ENCODE measurements around the gene SZT2.

SZT2 gene

DNA sequence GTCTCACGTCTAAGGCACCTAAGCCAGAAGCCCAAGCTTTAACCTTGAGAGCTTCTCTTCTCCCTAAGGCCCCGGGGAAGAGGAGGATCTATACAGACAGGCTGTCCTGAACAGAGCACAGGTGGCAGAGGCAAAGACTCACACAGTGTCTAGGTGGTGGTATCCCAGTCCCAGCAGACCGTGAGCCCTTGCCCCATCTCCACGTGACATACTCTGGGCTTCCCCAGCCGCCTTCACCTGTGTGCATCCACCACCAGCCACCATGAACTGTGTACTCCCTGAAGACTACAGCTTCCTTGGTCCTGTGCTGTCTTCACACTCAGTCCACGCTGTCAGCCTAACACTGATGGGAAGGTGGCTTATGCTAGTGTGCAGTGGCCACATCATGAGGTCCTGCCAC is 31.7 kb downstream of the SZT2 start:
- no peak overlapping the region for H3K4me3 Mint-ChIP-seq
- peaks cover 23% of the 10 kb centered on the region for H3K36me3 Mint-ChIP-seq (ENCODE audit: low read depth)
- H3K4me1 Mint-ChIP-seq, result no peaks in the 10 kb centered on the region
- TF ChIP-seq, protein P1, sequence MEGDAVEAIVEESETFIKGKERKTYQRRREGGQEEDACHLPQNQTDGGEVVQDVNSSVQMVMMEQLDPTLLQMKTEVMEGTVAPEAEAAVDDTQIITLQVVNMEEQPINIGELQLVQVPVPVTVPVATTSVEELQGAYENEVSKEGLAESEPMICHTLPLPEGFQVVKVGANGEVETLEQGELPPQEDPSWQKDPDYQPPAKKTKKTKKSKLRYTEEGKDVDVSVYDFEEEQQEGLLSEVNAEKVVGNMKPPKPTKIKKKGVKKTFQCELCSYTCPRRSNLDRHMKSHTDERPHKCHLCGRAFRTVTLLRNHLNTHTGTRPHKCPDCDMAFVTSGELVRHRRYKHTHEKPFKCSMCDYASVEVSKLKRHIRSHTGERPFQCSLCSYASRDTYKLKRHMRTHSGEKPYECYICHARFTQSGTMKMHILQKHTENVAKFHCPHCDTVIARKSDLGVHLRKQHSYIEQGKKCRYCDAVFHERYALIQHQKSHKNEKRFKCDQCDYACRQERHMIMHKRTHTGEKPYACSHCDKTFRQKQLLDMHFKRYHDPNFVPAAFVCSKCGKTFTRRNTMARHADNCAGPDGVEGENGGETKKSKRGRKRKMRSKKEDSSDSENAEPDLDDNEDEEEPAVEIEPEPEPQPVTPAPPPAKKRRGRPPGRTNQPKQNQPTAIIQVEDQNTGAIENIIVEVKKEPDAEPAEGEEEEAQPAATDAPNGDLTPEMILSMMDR (IDR thresholded peaks at IDR 0.05; ENCODE audit: unreplicated experiment in 3 of 3), result no peak
- no peaks in the 10 kb centered on the region for H3K9me3 Mint-ChIP-seq
- H3K27me3 Mint-ChIP-seq (ENCODE audit: low read depth), result no peaks in the 10 kb centered on the region
- H3K27ac Mint-ChIP-seq, result no peak overlapping the region

DNA sequence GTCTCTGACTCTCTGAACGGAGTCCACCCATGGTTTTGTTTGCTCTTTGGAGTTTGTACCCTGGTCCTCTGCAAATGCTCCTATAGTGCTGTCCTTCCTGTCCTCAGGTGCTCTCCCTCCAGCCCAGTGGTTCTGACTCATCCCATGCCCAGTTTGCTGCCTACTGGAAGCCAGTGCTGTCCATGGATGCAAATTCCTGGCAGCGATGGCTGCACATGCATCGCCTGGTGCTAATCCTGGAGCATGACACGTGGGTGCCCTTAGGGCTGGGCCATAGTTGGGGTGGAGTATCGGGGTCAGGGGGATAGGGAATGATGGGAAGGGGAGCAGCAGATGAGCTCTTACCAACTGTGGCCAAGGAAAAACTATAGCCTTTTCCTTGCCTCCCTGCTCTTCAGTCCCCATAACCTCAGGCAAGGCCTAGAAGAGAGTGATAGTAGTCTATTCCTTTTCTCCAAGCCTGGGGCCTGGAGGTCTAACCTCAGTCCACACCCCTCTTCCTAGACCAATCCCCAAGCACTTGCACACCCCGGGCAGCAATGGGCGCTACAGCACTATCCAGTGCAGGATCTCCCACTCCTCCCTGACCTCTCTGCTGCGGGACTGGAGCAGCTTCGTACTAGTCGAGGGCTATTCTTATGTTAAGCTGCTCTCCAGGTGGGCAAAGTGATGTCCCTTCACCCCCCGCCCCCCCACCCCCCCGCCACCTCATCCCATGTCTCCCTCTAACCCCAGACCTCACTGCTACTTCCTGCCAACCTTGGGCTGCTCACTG is 32.5 kb downstream of the SZT2 start:
- no peak overlapping the region for H3K27ac Mint-ChIP-seq
- no peaks in the 10 kb centered on the region for H3K9me3 Mint-ChIP-seq
- no peaks in the 10 kb centered on the region for H3K27me3 Mint-ChIP-seq (ENCODE audit: low read depth)
- TF ChIP-seq, protein P1 (IDR thresholded peaks at IDR 0.05; ENCODE audit: unreplicated experiment in 3 of 3), result no peak
- no peak overlapping the region for H3K4me3 Mint-ChIP-seq
- H3K36me3 Mint-ChIP-seq (ENCODE audit: low read depth), result peaks cover 30% of the 10 kb centered on the region
- H3K4me1 Mint-ChIP-seq, result no peaks in the 10 kb centered on the region

DNA sequence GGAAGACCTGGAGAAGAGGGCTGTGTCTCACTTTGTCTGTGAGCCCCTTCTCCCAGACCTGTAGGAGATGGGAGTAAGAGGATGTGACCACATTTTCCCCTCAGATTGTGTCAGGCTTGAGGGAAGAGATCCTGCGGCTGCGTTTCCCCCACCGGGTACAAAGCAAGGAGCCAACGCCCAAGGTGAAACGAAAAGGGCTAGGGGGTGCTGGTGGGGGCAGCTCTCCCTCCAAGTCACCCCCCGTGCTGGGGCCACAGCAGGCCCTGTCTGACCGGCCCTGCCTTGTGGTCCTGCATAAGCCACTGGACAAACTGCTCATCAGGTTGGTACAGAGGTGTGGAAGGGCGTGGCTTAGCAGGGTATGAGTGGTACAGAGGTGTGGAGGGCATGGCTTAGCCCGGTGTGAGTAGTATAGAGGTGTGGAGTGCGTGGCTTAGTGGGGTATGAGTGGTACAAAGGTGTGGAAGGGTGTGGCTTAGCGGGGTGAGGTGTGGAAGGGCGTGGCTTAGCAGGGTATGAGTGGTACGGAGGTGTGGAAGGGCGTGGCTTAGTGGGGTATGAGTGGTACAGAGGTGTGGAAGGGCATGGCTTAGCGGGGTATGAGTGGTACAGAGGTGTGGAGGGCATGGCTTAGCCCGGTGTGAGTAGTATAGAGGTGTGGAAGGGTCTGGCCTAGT is 33.4 kb downstream of the SZT2 start:
- Mint-ChIP-seq H3K27ac (no peak overlapping the region), H3K36me3 (ENCODE audit: low read depth) (peaks cover 38% of the 10 kb centered on the region), H3K4me1 (no peaks in the 10 kb centered on the region), H3K9me3 (no peaks in the 10 kb centered on the region), H3K27me3 (ENCODE audit: low read depth) (no peaks in the 10 kb centered on the region), H3K4me3 (no peak overlapping the region)
- TF ChIP-seq, protein P1 (IDR thresholded peaks at IDR 0.05; ENCODE audit: unreplicated experiment in 3 of 3), result no peak

DNA sequence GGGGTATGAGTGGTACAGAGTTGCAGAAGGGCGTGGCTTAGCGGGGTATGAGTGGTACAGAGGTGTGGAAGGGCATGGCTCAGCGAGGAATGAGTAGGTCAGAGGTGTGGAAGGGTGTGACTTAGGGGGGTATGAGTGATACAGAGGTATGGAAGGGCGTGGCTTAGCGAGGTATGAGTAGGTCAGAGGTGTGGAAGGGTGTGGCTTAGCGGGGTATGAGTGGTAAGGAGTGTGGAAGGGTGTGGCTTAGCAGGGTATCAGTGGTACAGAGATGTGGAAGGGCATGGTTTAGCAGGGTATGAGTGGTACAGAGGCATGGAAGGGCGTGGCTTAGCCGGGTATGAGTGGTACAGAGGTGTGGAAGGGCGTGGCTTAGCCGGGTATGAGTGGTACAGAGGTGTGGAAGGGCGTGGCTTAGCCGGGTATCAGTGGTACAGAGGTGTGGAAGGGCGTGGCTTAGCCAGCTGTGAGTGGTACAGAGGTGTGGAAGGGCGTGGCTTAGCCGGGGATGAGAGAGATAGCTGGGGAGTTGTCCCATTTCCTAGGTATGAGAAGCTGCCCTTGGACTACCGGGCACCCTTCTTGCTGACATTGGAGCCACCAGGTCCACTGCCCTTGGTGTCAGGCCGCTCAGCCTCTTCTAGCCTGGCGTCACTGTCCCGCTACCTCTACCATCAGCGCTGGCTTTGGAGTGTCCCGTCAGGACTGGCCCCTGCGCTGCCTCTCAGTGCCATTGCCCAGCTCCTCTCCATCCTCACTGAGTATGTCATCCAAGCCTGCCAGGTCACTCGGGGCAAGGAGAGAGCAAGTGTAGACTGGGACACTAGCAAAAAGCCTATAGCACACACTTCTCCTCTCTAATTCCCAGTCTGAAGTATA is 34.2 kb downstream of the SZT2 start:
- TF ChIP-seq, protein P1 (IDR thresholded peaks at IDR 0.05; ENCODE audit: unreplicated experiment in 3 of 3), result no peak
- no peaks in the 10 kb centered on the region for H3K9me3 Mint-ChIP-seq
- no peak overlapping the region for H3K4me3 Mint-ChIP-seq
- peaks cover 42% of the 10 kb centered on the region for H3K36me3 Mint-ChIP-seq (ENCODE audit: low read depth)
- H3K4me1 Mint-ChIP-seq, result no peaks in the 10 kb centered on the region
- no peaks in the 10 kb centered on the region for H3K27me3 Mint-ChIP-seq (ENCODE audit: low read depth)
- H3K27ac Mint-ChIP-seq, result no peak overlapping the region

DNA sequence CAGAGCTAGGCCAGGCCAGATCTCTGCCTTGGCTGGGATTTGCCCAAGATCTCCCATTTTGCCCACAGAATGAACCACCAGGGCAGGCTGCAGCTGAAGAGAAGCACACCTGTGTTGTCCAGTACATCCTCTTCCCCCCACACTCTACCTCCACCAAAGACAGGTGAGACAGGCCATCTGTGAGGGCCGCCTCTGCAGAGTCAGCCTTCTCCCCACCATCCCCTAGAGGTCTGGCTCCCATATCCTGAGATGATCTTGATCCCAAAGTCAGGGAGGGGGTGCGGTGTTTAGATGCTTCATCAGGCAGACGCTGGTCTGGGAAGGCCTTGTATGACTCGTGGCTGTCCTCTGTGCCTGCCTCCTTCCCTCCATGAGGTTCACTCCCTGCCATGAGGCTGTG is 35.3 kb downstream of the SZT2 start:
- H3K4me1 Mint-ChIP-seq, result no peaks in the 10 kb centered on the region
- H3K9me3 Mint-ChIP-seq, result no peaks in the 10 kb centered on the region
- H3K27me3 Mint-ChIP-seq (ENCODE audit: low read depth), result no peaks in the 10 kb centered on the region
- no peak overlapping the region for H3K4me3 Mint-ChIP-seq
- TF ChIP-seq, protein P1 (IDR thresholded peaks at IDR 0.05; ENCODE audit: unreplicated experiment in 3 of 3), result no peak
- H3K27ac Mint-ChIP-seq, result no peak overlapping the region
- peaks cover 53% of the 10 kb centered on the region for H3K36me3 Mint-ChIP-seq (ENCODE audit: low read depth)

Data from nephron (organoid).